MM.1S (cell line): ENCODE data around the gene PIK3R5.

Experiments used
- DNase-seq: peaks from one replicate; pipeline ENCODE4 v3.0.0-alpha.2; 2015
- H2AFZ ChIP-seq: fragments of 300-600 bp; sonication (generic); 2 replicates; pipeline ENCODE4 v1.6.0; 2016; ENCODE audit warnings: antibody characterized with exemption, low read length
- H3F3A ChIP-seq: fragments of 300-600 bp; sonication (generic); 2 replicates; pipeline ENCODE4 v1.6.1; 2016; ENCODE audit warnings: mild to moderate bottlenecking, antibody characterized with exemption, low read length, moderate library complexity, mixed read lengths; ENCODE audit not compliant: insufficient read depth
- H3K27ac ChIP-seq: fragments of 300-600 bp; sonication (generic); 2 replicates; pipeline ENCODE4 v1.5.1; 2016; ENCODE audit warnings: mild to moderate bottlenecking, low read length
- H3K27me3 ChIP-seq: fragments of 300-600 bp; sonication (generic); replicated peaks from 2 replicates; pipeline ENCODE4 v1.6.0; 2016; ENCODE audit warnings: low read length; ENCODE audit not compliant: insufficient read depth
- H3K36me3 ChIP-seq: fragments of 300-600 bp; sonication (generic); replicated peaks from 2 replicates; pipeline ENCODE4 v1.6.1; 2016; ENCODE audit warnings: mild to moderate bottlenecking, low read length, mixed read lengths; ENCODE audit not compliant: insufficient read depth
- H3K4me1 ChIP-seq: fragments of 300-600 bp; sonication (generic); 2 replicates; pipeline ENCODE4 v1.6.1; 2016; ENCODE audit warnings: low read length, mixed read lengths
- H3K4me2 ChIP-seq: fragments of 300-600 bp; sonication (generic); 2 replicates; pipeline ENCODE4 v1.6.0; 2016; ENCODE audit warnings: low read depth, low read length
- H3K4me3 ChIP-seq: fragments of 300-600 bp; sonication (generic); 2 replicates; pipeline ENCODE4 v1.5.1; 2016; ENCODE audit warnings: low read length, mixed read lengths
- H3K79me2 ChIP-seq: fragments of 300-600 bp; sonication (generic); 2 replicates; pipeline ENCODE4 v1.6.1; 2016; ENCODE audit warnings: mixed run types, low read length, mixed read lengths
- H3K9ac ChIP-seq: fragments of 300-600 bp; sonication (generic); 2 replicates; pipeline ENCODE4 v1.6.1; 2016; ENCODE audit warnings: low read length, mixed read lengths
- H3K9me2 ChIP-seq: fragments of 300-600 bp; sonication (generic); replicated peaks from 2 replicates; pipeline ENCODE4 v1.6.1; 2016; ENCODE audit warnings: mild to moderate bottlenecking, low read length, mixed read lengths; ENCODE audit not compliant: insufficient read depth
- H3K9me3 ChIP-seq: fragments of 300-600 bp; sonication (generic); replicated peaks from 2 replicates; pipeline ENCODE4 v1.6.1; 2016; ENCODE audit warnings: mild to moderate bottlenecking, low read length, mixed read lengths; ENCODE audit not compliant: insufficient read depth
- H4K20me1 ChIP-seq: fragments of 300-600 bp; sonication (generic); 2 replicates; pipeline ENCODE4 v1.6.1; 2016; ENCODE audit warnings: mild to moderate bottlenecking, low read length, moderate library complexity, mixed read lengths; ENCODE audit not compliant: insufficient read depth
- CTCF ChIP-seq: fragments of 300-600 bp; sonication (generic); IDR thresholded peaks from 2 replicates; pipeline ENCODE4 v1.5.1; 2016; ENCODE audit warnings: antibody characterized with exemption, low read length, mixed read lengths
- EZH2 ChIP-seq: fragments of 300-600 bp; sonication (generic); optimal IDR thresholded peaks from 2 replicates; pipeline ENCODE3; 2017; ENCODE audit warnings: low read depth, mild to moderate bottlenecking, antibody characterized with exemption, low read length, mixed read lengths
- EZH2phosphoT487 ChIP-seq: fragments of 300-600 bp; sonication (generic); IDR thresholded peaks from 2 replicates; pipeline ENCODE4 v1.6.1; 2018; ENCODE audit warnings: antibody characterized with exemption, low read length

PIK3R5 gene

GRCh38 chr17:8835106-8835505 is 130.4 kb downstream of the PIK3R5 start:
- Histone ChIP-seq H3K4me2 (no peak overlapping the region), H3K27ac (no peak overlapping the region), H2AFZ (no peak overlapping the region), H3K4me1 (no peaks in the 10 kb centered on the region), H3K79me2 (no peaks in the 10 kb centered on the region), H3K9me3 (no peaks in the 10 kb centered on the region), H3K36me3 (no peaks in the 10 kb centered on the region), H4K20me1 (no peaks in the 10 kb centered on the region), H3K27me3 (peaks cover 36% of the 10 kb centered on the region), H3K9me2 (no peaks in the 10 kb centered on the region), H3K4me3 (no peak overlapping the region), H3K9ac (no peak overlapping the region), H3F3A (no peaks in the 10 kb centered on the region)
- DNase-seq = no peak
- TF ChIP-seq CTCF (no peak), EZH2 (no peak), EZH2phosphoT487 (no peak)

- Histone ChIP-seq H3K27me3 (peaks cover 27% of the 10 kb centered on the region), H3K9me3 (no peaks in the 10 kb centered on the region), H3K4me3 (no peak overlapping the region), H4K20me1 (no peaks in the 10 kb centered on the region), H3K9ac (no peak overlapping the region), H3K36me3 (no peaks in the 10 kb centered on the region), H3K79me2 (no peaks in the 10 kb centered on the region), H3K27ac (no peak overlapping the region), H3F3A (no peaks in the 10 kb centered on the region), H3K4me2 (no peak overlapping the region), H3K9me2 (no peaks in the 10 kb centered on the region), H3K4me1 (no peaks in the 10 kb centered on the region), H2AFZ (no peak overlapping the region)
- TF ChIP-seq EZH2phosphoT487 = no peak
- no peak for TF ChIP-seq EZH2
- TF ChIP-seq CTCF = peak; percentile 46
- DNase-seq = no peak
Observed at GRCh38 chr17:8832711-8833352, 132.7 kb downstream of the PIK3R5 start.

- no peak overlapping the region for H3K27ac ChIP-seq
- H3K4me2 ChIP-seq = no peak overlapping the region
- no peaks in the 10 kb centered on the region for H3F3A ChIP-seq
- no peaks in the 10 kb centered on the region for H3K79me2 ChIP-seq
- TF ChIP-seq EZH2 (no peak), EZH2phosphoT487 (no peak), CTCF (no peak)
- no peaks in the 10 kb centered on the region for H3K36me3 ChIP-seq
- H3K27me3 ChIP-seq = peaks cover 12% of the 10 kb centered on the region
- DNase-seq = no peak
- H3K4me1 ChIP-seq = no peaks in the 10 kb centered on the region
- no peak overlapping the region for H3K4me3 ChIP-seq
- H2AFZ ChIP-seq = no peak overlapping the region
- no peak overlapping the region for H3K9ac ChIP-seq
- no peaks in the 10 kb centered on the region for H4K20me1 ChIP-seq
- H3K9me2 ChIP-seq = no peaks in the 10 kb centered on the region
- no peaks in the 10 kb centered on the region for H3K9me3 ChIP-seq
Observed at GRCh38 chr17:8831234-8831849, 134.2 kb downstream of the PIK3R5 start.
